MM.1S (cell line): ENCODE results near the gene OR8A1.

Experiments
- DNase-seq: peaks from one replicate; pipeline ENCODE4 v3.0.0-alpha.2; 2015
- H2AFZ ChIP-seq: fragments of 300-600 bp; sonication (generic); 2 replicates; pipeline ENCODE4 v1.6.0; 2016; ENCODE audit warnings: antibody characterized with exemption, low read length
- H3F3A ChIP-seq: fragments of 300-600 bp; sonication (generic); 2 replicates; pipeline ENCODE4 v1.6.1; 2016; ENCODE audit warnings: mild to moderate bottlenecking, antibody characterized with exemption, low read length, moderate library complexity, mixed read lengths; ENCODE audit not compliant: insufficient read depth
- H3K27ac ChIP-seq: fragments of 300-600 bp; sonication (generic); 2 replicates; pipeline ENCODE4 v1.5.1; 2016; ENCODE audit warnings: mild to moderate bottlenecking, low read length
- H3K27me3 ChIP-seq: fragments of 300-600 bp; sonication (generic); replicated peaks from 2 replicates; pipeline ENCODE4 v1.6.0; 2016; ENCODE audit warnings: low read length; ENCODE audit not compliant: insufficient read depth
- H3K36me3 ChIP-seq: fragments of 300-600 bp; sonication (generic); replicated peaks from 2 replicates; pipeline ENCODE4 v1.6.1; 2016; ENCODE audit warnings: mild to moderate bottlenecking, low read length, mixed read lengths; ENCODE audit not compliant: insufficient read depth
- H3K4me1 ChIP-seq: fragments of 300-600 bp; sonication (generic); 2 replicates; pipeline ENCODE4 v1.6.1; 2016; ENCODE audit warnings: low read length, mixed read lengths
- H3K4me2 ChIP-seq: fragments of 300-600 bp; sonication (generic); 2 replicates; pipeline ENCODE4 v1.6.0; 2016; ENCODE audit warnings: low read depth, low read length
- H3K4me3 ChIP-seq: fragments of 300-600 bp; sonication (generic); 2 replicates; pipeline ENCODE4 v1.5.1; 2016; ENCODE audit warnings: low read length, mixed read lengths
- H3K79me2 ChIP-seq: fragments of 300-600 bp; sonication (generic); 2 replicates; pipeline ENCODE4 v1.6.1; 2016; ENCODE audit warnings: mixed run types, low read length, mixed read lengths
- H3K9ac ChIP-seq: fragments of 300-600 bp; sonication (generic); 2 replicates; pipeline ENCODE4 v1.6.1; 2016; ENCODE audit warnings: low read length, mixed read lengths
- H3K9me2 ChIP-seq: fragments of 300-600 bp; sonication (generic); replicated peaks from 2 replicates; pipeline ENCODE4 v1.6.1; 2016; ENCODE audit warnings: mild to moderate bottlenecking, low read length, mixed read lengths; ENCODE audit not compliant: insufficient read depth
- H3K9me3 ChIP-seq: fragments of 300-600 bp; sonication (generic); replicated peaks from 2 replicates; pipeline ENCODE4 v1.6.1; 2016; ENCODE audit warnings: mild to moderate bottlenecking, low read length, mixed read lengths; ENCODE audit not compliant: insufficient read depth
- H4K20me1 ChIP-seq: fragments of 300-600 bp; sonication (generic); 2 replicates; pipeline ENCODE4 v1.6.1; 2016; ENCODE audit warnings: mild to moderate bottlenecking, low read length, moderate library complexity, mixed read lengths; ENCODE audit not compliant: insufficient read depth
- EZH2 ChIP-seq: fragments of 300-600 bp; sonication (generic); optimal IDR thresholded peaks from 2 replicates; pipeline ENCODE3; 2017; ENCODE audit warnings: low read depth, mild to moderate bottlenecking, antibody characterized with exemption, low read length, mixed read lengths
- EZH2phosphoT487 ChIP-seq: fragments of 300-600 bp; sonication (generic); IDR thresholded peaks from 2 replicates; pipeline ENCODE4 v1.6.1; 2018; ENCODE audit warnings: antibody characterized with exemption, low read length
- TF ChIP-seq, protein P1 (sequence below): fragments of 300-600 bp; sonication (generic); IDR thresholded peaks from 2 replicates; pipeline ENCODE4 v1.5.1; 2016; ENCODE audit warnings: antibody characterized with exemption, low read length, mixed read lengths

OR8A1 gene

DNA sequence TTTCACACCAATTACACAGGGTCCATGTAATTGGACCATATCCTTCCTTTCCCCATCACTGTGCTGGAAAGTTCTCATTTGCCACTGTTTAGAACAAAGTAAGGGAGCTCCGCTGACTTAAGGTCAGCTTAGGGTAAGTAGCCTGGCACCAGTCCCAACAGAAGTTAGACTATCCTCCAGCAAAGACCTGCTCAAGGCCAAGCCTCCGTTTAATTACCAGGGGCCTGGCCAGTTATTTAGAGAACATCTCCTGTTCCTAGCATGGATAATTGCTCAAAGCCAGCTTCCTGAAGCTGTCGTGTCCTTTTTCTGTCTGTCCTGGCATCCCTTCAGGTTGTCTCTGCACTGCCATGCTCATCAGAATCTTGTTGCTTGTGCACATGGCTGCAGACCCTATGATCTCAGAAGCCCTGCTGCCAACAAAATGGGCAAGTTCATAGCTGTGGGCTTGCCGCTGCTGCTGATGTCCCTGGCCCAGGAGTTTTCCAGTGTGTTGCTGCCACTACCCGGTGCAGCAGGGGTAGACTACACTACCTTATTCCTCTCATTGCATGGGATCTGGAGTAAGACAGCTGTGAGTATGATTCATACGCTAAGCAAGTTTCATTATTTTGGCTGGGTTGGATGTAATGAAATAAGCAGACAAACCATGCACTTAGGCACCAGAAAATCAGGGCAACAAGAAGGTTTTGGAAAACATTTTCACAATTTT is 8.1 kb downstream of the OR8A1 start:
- Histone ChIP-seq H3F3A (no peaks in the 10 kb centered on the region), H3K9me3 (no peaks in the 10 kb centered on the region), H3K36me3 (no peaks in the 10 kb centered on the region), H4K20me1 (no peaks in the 10 kb centered on the region), H3K9me2 (no peaks in the 10 kb centered on the region), H3K79me2 (no peaks in the 10 kb centered on the region), H3K27ac (no peak overlapping the region), H3K9ac (no peak overlapping the region), H3K4me1 (no peaks in the 10 kb centered on the region), H3K27me3 (no peaks in the 10 kb centered on the region), H3K4me3 (no peak overlapping the region), H3K4me2 (no peak overlapping the region), H2AFZ (no peak overlapping the region)
- TF ChIP-seq EZH2phosphoT487 (no peak), EZH2 (no peak)
- TF ChIP-seq, protein P1, sequence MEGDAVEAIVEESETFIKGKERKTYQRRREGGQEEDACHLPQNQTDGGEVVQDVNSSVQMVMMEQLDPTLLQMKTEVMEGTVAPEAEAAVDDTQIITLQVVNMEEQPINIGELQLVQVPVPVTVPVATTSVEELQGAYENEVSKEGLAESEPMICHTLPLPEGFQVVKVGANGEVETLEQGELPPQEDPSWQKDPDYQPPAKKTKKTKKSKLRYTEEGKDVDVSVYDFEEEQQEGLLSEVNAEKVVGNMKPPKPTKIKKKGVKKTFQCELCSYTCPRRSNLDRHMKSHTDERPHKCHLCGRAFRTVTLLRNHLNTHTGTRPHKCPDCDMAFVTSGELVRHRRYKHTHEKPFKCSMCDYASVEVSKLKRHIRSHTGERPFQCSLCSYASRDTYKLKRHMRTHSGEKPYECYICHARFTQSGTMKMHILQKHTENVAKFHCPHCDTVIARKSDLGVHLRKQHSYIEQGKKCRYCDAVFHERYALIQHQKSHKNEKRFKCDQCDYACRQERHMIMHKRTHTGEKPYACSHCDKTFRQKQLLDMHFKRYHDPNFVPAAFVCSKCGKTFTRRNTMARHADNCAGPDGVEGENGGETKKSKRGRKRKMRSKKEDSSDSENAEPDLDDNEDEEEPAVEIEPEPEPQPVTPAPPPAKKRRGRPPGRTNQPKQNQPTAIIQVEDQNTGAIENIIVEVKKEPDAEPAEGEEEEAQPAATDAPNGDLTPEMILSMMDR = no peak
- no peak for DNase-seq

DNA sequence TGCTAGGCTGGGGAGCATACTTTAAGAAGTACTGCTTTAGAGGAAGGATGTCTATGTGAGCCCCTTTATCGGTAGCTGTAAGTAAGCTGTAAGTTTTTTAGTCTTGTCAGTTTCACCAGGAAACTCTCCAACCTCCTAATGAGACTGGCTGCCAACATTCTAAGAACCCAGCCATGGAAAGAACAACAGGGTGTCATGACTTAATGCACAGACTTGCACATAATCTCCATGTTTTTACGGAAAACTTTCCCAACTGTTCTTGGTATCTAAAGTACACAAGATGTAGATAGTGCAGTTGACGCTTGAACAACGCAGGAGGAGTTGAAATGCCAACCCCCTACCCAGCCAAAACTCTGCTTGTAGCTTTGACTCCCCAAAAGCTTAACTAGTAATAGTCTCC is 9.0 kb downstream of the OR8A1 start:
- Histone ChIP-seq H3F3A (no peaks in the 10 kb centered on the region), H3K9me3 (no peaks in the 10 kb centered on the region), H3K4me3 (no peak overlapping the region), H3K79me2 (no peaks in the 10 kb centered on the region), H3K4me1 (no peaks in the 10 kb centered on the region), H2AFZ (no peak overlapping the region), H3K9me2 (no peaks in the 10 kb centered on the region), H3K4me2 (no peak overlapping the region), H3K27ac (no peak overlapping the region), H3K27me3 (no peaks in the 10 kb centered on the region), H4K20me1 (no peaks in the 10 kb centered on the region), H3K36me3 (no peaks in the 10 kb centered on the region), H3K9ac (no peak overlapping the region)
- no peak for DNase-seq
- TF ChIP-seq EZH2 = no peak
- TF ChIP-seq EZH2phosphoT487 = no peak
- TF ChIP-seq, protein P1 = no peak

DNA sequence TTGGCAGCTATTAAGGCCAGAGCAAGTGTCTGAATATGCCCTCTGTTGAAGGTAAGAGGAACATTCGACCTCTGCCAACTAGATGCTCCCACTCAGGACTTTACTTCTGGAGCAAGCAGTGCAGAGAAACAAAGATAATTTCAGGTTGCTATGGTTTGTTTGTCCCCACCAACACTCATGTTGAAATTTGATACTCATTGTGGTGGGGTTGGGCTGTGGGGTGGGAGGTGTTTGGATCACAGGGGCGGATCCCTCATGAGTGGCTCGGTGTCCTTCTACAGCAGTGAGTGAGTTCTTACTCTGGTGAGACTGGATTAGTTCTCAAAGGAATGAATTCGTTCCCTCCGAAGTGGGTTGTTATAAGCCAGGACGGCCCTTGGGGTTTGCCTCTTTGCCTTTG is 12.0 kb downstream of the OR8A1 start:
- no peak overlapping the region for H3K27ac ChIP-seq
- TF ChIP-seq EZH2phosphoT487 = no peak
- TF ChIP-seq, protein P1 = no peak
- no peak for TF ChIP-seq EZH2
- H3K4me2 ChIP-seq = no peak overlapping the region
- H3K4me1 ChIP-seq = no peaks in the 10 kb centered on the region
- no peaks in the 10 kb centered on the region for H3K36me3 ChIP-seq
- no peaks in the 10 kb centered on the region for H3K9me2 ChIP-seq
- no peaks in the 10 kb centered on the region for H3K27me3 ChIP-seq
- H4K20me1 ChIP-seq = no peaks in the 10 kb centered on the region
- H2AFZ ChIP-seq = no peak overlapping the region
- H3K9me3 ChIP-seq = no peaks in the 10 kb centered on the region
- no peaks in the 10 kb centered on the region for H3K79me2 ChIP-seq
- no peak for DNase-seq
- no peak overlapping the region for H3K4me3 ChIP-seq
- no peaks in the 10 kb centered on the region for H3F3A ChIP-seq
- H3K9ac ChIP-seq = no peak overlapping the region
